Naive thymus-derived CD4-positive, alpha-beta T cell (primary cell): ENCODE measurements around the gene CFAP161. TPM values are rescaled to one million over a fixed set of nuclear protein-coding genes. Genes with fewer than 3 reads are reported as not detected.

Source experiments
- ATAC-seq: fragments of 150-1000 bp; cut with Tn5 transposase; 2 replicates; pipeline ENCODE4 v1.10.0; 2021; ENCODE audit warnings: mild to moderate bottlenecking, moderate library complexity
- CTCF ChIA-PET: fragments of 350-600 bp; sonication (Branson Sonifier 250); formaldehyde crosslinking; loops from one replicate; lab custom pipeline; 2021; ENCODE audit warnings: antibody characterized with exemption; lab: Charles Lee
- POLR2A ChIA-PET: fragments of 350-600 bp; sonication (Branson Sonifier 250); formaldehyde crosslinking; loops from one replicate; lab custom pipeline; 2021; ENCODE audit warnings: antibody characterized with exemption, inconsistent platforms; lab: Charles Lee
- DNase-seq, 9 donors: peaks; one replicate each; pipeline versions ENCODE4 v3.0.0 to v3.0.0-alpha.2; 2020 to 2022; ENCODE audit warnings: mixed read lengths in 1 of 9
- H3K27ac ChIP-seq: one replicate; pipeline ENCODE4 v1.7.0; 2013; ENCODE audit warnings: mild to moderate bottlenecking, low read depth, low read length, moderate library complexity
- H3K27me3 ChIP-seq, 2 donors: one replicate each; pipeline ENCODE4 v1.7.0; 2013; ENCODE audit warnings: low read length in 2 of 2, mild to moderate bottlenecking in 2 of 2, moderate library complexity in 2 of 2; ENCODE audit not compliant: control insufficient read depth in 2 of 2, insufficient read depth in 2 of 2
- H3K36me3 ChIP-seq, 3 experiments: 1 replicate in 2 of 3; 2 replicates in 1 of 3; pipeline ENCODE4 v1.7.0; 2013; ENCODE audit warnings: low read length in 3 of 3, mild to moderate bottlenecking in 3 of 3, moderate library complexity in 1 of 3; ENCODE audit not compliant: insufficient read depth in 3 of 3, control insufficient read depth in 2 of 3
- H3K4me1 ChIP-seq, 2 donors: one replicate each; pipeline ENCODE4 v1.7.0; 2013; ENCODE audit warnings: low read length in 2 of 2, mild to moderate bottlenecking in 2 of 2, moderate library complexity in 1 of 2; ENCODE audit not compliant: control insufficient read depth in 2 of 2, insufficient read depth in 2 of 2
- H3K4me3 ChIP-seq: 2 replicates; pipeline ENCODE4 v1.7.0; 2013; ENCODE audit warnings: mild to moderate bottlenecking, low read length
- H3K9me3 ChIP-seq, 3 experiments: 1 replicate in 2 of 3; 2 replicates in 1 of 3; pipeline ENCODE4 v1.7.0; 2013; ENCODE audit warnings: low read length in 3 of 3; ENCODE audit not compliant: control insufficient read depth in 2 of 3
- H3K27ac Mint-ChIP-seq, 9 donors: one replicate each; pipeline ENCODE4 v1.8.0; 2020 to 2022; ENCODE audit warnings: mixed read lengths in 9 of 9, mild to moderate bottlenecking in 8 of 9, moderate library complexity in 5 of 9, inconsistent platforms in 2 of 9
- H3K27me3 Mint-ChIP-seq, 5 donors: one replicate each; pipeline ENCODE4 v1.8.0; 2021 to 2022; ENCODE audit warnings: mixed read lengths in 5 of 5, mild to moderate bottlenecking in 1 of 5
- H3K36me3 Mint-ChIP-seq, 5 donors: one replicate each; pipeline ENCODE4 v1.8.0; 2020 to 2022; ENCODE audit warnings: mixed read lengths in 5 of 5, mild to moderate bottlenecking in 3 of 5, inconsistent platforms in 1 of 5
- H3K4me1 Mint-ChIP-seq, 7 donors: one replicate each; pipeline ENCODE4 v1.8.0; 2020 to 2022; ENCODE audit warnings: mixed read lengths in 7 of 7, mild to moderate bottlenecking in 3 of 7, inconsistent platforms in 1 of 7
- H3K4me3 Mint-ChIP-seq, 10 donors: one replicate each; pipeline ENCODE4 v1.8.0; 2020 to 2022; ENCODE audit warnings: mild to moderate bottlenecking in 10 of 10, mixed read lengths in 10 of 10, moderate library complexity in 6 of 10, inconsistent platforms in 2 of 10
- H3K9me3 Mint-ChIP-seq, 11 donors: one replicate each; pipeline ENCODE4 v1.8.0; 2020 to 2022; ENCODE audit warnings: mixed read lengths in 11 of 11, mild to moderate bottlenecking in 4 of 11, inconsistent platforms in 1 of 11, moderate library complexity in 1 of 11
- intact Hi-C, 2 donors: fragments of 100-400 bp; cut with micrococcal nuclease; formaldehyde crosslinking; loops; one replicate each; pipeline ENCODE4 v1.15.1; 2023
- polyA plus RNA-seq, 2 donors: library from polyadenylated mRNA; unstranded; fragments of 300-500 nt; fragmentation: Illumina TruSeq; gene quantifications; one replicate each; pipeline ENCODE4 v1.2.3, GENCODE V29; 2021
- total RNA-seq, 6 experiments: library from RNA in 5 of 6; stranded (reverse) in 5 of 6; gene quantifications; 1 replicate in 5 of 6; 2 replicates in 1 of 6; pipeline ENCODE4 v1.2.3 and lab custom pipeline; 2021 to 2026

Gene CFAP161
- total and polyA plus RNA-seq, 7 experiments from 2014 or later: not detected

GRCh38 chr15:81182756-81183438, 48.8 kb downstream of the CFAP161 start:
- Mint-ChIP-seq H3K27ac (peak overlapping the region in 1 of 9 donors; percentile 17), H3K27me3 (peaks cover 41 to 50% (median 41%) of the 10 kb centered on the region in 5 donors), H3K4me3 (no peak overlapping the region), H3K9me3 (no peaks in the 10 kb centered on the region), H3K36me3 (no peaks in the 10 kb centered on the region), H3K4me1 (peaks cover 0 to 15% (median 8%) of the 10 kb centered on the region in 7 donors)
- no peaks in the 10 kb centered on the region for H3K36me3 ChIP-seq
- ATAC-seq (no peak), DNase-seq (no peak)
- H3K27me3 ChIP-seq: no peaks in the 10 kb centered on the region
- no peaks in the 10 kb centered on the region for H3K9me3 ChIP-seq
- H3K4me1 ChIP-seq: no peaks in the 10 kb centered on the region
- ChIA-PET CTCF (no interaction called here), POLR2A (no interaction called here)
- no peak overlapping the region for H3K4me3 ChIP-seq
- intact Hi-C loops: no loop called here
- H3K27ac ChIP-seq: no peak overlapping the region

- H3K9me3 ChIP-seq: no peaks in the 10 kb centered on the region
- ChIA-PET CTCF (no interaction called here), POLR2A (no interaction called here)
- H3K27me3 Mint-ChIP-seq: peaks cover 41 to 54% (median 41%) of the 10 kb centered on the region in 5 donors
- no peak for ATAC-seq
- no peaks in the 10 kb centered on the region for H3K36me3 Mint-ChIP-seq
- no peaks in the 10 kb centered on the region for H3K36me3 ChIP-seq
- no peak overlapping the region for H3K4me3 Mint-ChIP-seq
- H3K27ac Mint-ChIP-seq: no peak overlapping the region
- H3K27me3 ChIP-seq: no peaks in the 10 kb centered on the region
- H3K9me3 Mint-ChIP-seq: no peaks in the 10 kb centered on the region
- intact Hi-C loops: no loop called here
- no peak for DNase-seq
- H3K4me1 ChIP-seq: no peaks in the 10 kb centered on the region
- H3K4me3 ChIP-seq: no peak overlapping the region
- H3K4me1 Mint-ChIP-seq: peaks cover 0 to 15% (median 8%) of the 10 kb centered on the region in 7 donors
- no peak overlapping the region for H3K27ac ChIP-seq
Measured at GRCh38 chr15:81183439-81183775, 49.3 kb downstream of the CFAP161 start.

- ChIA-PET CTCF (interaction anchor here (1.6 kb wide), 1 partner anchor 82 kb away, joined by 3 read pairs; no protein-coding TSS in a partner anchor), POLR2A (no interaction called here)
- Histone ChIP-seq H3K4me3 (no peak overlapping the region), H3K27me3 (no peaks in the 10 kb centered on the region), H3K36me3 (no peaks in the 10 kb centered on the region), H3K9me3 (no peaks in the 10 kb centered on the region), H3K27ac (no peak overlapping the region), H3K4me1 (no peaks in the 10 kb centered on the region)
- Mint-ChIP-seq H3K27ac (no peak overlapping the region), H3K4me1 (peaks cover 0 to 15% (median 8%) of the 10 kb centered on the region in 7 donors), H3K27me3 (peaks cover 38 to 58% (median 41%) of the 10 kb centered on the region in 5 donors), H3K36me3 (no peaks in the 10 kb centered on the region), H3K9me3 (no peaks in the 10 kb centered on the region), H3K4me3 (peak overlapping the region in 1 of 10 donors; percentile 3)
- intact Hi-C loops: no loop called here
- ATAC-seq (peak; percentile 24), DNase-seq (peak in 1 of 9 donors; percentile 5)
Measured at GRCh38 chr15:81184188-81184587, 50.1 kb downstream of the CFAP161 start.

GRCh38 chr15:81185631-81186295, 51.7 kb downstream of the CFAP161 start:
- intact Hi-C loops: no loop called here
- Mint-ChIP-seq H3K4me3 (no peak overlapping the region), H3K27ac (peak overlapping the region in 1 of 9 donors; percentile 37), H3K36me3 (no peaks in the 10 kb centered on the region), H3K9me3 (no peaks in the 10 kb centered on the region), H3K27me3 (peaks cover 35 to 55% (median 41%) of the 10 kb centered on the region in 5 donors), H3K4me1 (peaks cover 0 to 15% (median 8%) of the 10 kb centered on the region in 7 donors)
- H3K4me3 ChIP-seq: no peak overlapping the region
- H3K27ac ChIP-seq: no peak overlapping the region
- H3K36me3 ChIP-seq: no peaks in the 10 kb centered on the region
- H3K9me3 ChIP-seq: no peaks in the 10 kb centered on the region
- no peaks in the 10 kb centered on the region for H3K27me3 ChIP-seq
- ChIA-PET CTCF (interaction anchor here (1.6 kb wide), 1 partner anchor 80 kb away, joined by 3 read pairs; no protein-coding TSS in a partner anchor), POLR2A (no interaction called here)
- no peaks in the 10 kb centered on the region for H3K4me1 ChIP-seq
- ATAC-seq: no peak
- DNase-seq: no peak

- Histone ChIP-seq H3K4me1 (no peaks in the 10 kb centered on the region), H3K4me3 (no peak overlapping the region), H3K36me3 (no peaks in the 10 kb centered on the region), H3K27me3 (no peaks in the 10 kb centered on the region), H3K9me3 (no peaks in the 10 kb centered on the region), H3K27ac (no peak overlapping the region)
- Mint-ChIP-seq H3K4me3 (no peak overlapping the region), H3K27ac (no peak overlapping the region), H3K9me3 (no peaks in the 10 kb centered on the region), H3K27me3 (peaks cover 15 to 43% (median 24%) of the 10 kb centered on the region in 5 donors), H3K36me3 (no peaks in the 10 kb centered on the region), H3K4me1 (peaks cover 0 to 9% (median 8%) of the 10 kb centered on the region in 7 donors)
- ATAC-seq (no peak), DNase-seq (no peak)
- POLR2A ChIA-PET: no interaction called here
- CTCF ChIA-PET: no interaction called here
- intact Hi-C loops: no loop called here
Measured at GRCh38 chr15:81188354-81188753, 54.3 kb downstream of the CFAP161 start.

GRCh38 chr15:81189583-81190283, 55.7 kb downstream of the CFAP161 start:
- Mint-ChIP-seq H3K27ac (no peak overlapping the region), H3K36me3 (no peaks in the 10 kb centered on the region), H3K27me3 (peaks cover 9 to 35% (median 13%) of the 10 kb centered on the region in 5 donors), H3K9me3 (no peaks in the 10 kb centered on the region), H3K4me3 (no peak overlapping the region), H3K4me1 (peaks cover 0 to 2% (median 0%) of the 10 kb centered on the region in 7 donors)
- no peak overlapping the region for H3K4me3 ChIP-seq
- ChIA-PET POLR2A (no interaction called here), CTCF (no interaction called here)
- no peak for ATAC-seq
- H3K36me3 ChIP-seq: no peaks in the 10 kb centered on the region
- no peak for DNase-seq
- H3K4me1 ChIP-seq: no peaks in the 10 kb centered on the region
- no peak overlapping the region for H3K27ac ChIP-seq
- intact Hi-C loops: no loop called here
- no peaks in the 10 kb centered on the region for H3K27me3 ChIP-seq
- H3K9me3 ChIP-seq: no peaks in the 10 kb centered on the region
